Activated B cell treated with CpG ODN at 0.5 μM for 24 hours (primary cell): ENCODE measurements around the gene OPA1. TPM values are rescaled to one million over a fixed set of nuclear protein-coding genes. Genes with fewer than 3 reads are reported as not detected.

Experiments
- ATAC-seq: fragments of 200-7000 bp; cut with Tn5 transposase; one replicate; pipeline ENCODE4 v1.10.0; 2021; ENCODE audit warnings: low read depth, mild to moderate bottlenecking, moderate library complexity
- CTCF ChIA-PET: fragments of 350-600 bp; sonication (Branson Sonifier 250); formaldehyde crosslinking; loops from one replicate; lab custom pipeline; 2021; ENCODE audit warnings: antibody characterized with exemption; lab: Charles Lee
- POLR2A ChIA-PET: fragments of 350-600 bp; sonication (Branson Sonifier 250); formaldehyde crosslinking; loops from one replicate; lab custom pipeline; 2021; ENCODE audit warnings: antibody characterized with exemption; lab: Charles Lee
- DNase-seq: peaks from one replicate; pipeline ENCODE4 v3.0.0; 2022
- H3K27ac Mint-ChIP-seq: one replicate; pipeline ENCODE4 v1.8.0; 2020; ENCODE audit warnings: mixed read lengths
- H3K27me3 Mint-ChIP-seq: one replicate; pipeline ENCODE4 v1.8.0; 2021; ENCODE audit warnings: mixed read lengths
- H3K36me3 Mint-ChIP-seq: one replicate; pipeline ENCODE4 v1.8.0; 2021; ENCODE audit warnings: low read depth, mixed read lengths
- H3K4me1 Mint-ChIP-seq: one replicate; pipeline ENCODE4 v1.8.0; 2021; ENCODE audit warnings: mixed read lengths
- H3K4me3 Mint-ChIP-seq: one replicate; pipeline ENCODE4 v1.8.0; 2020; ENCODE audit warnings: mild to moderate bottlenecking, mixed read lengths
- H3K9me3 Mint-ChIP-seq: one replicate; pipeline ENCODE4 v1.8.0; 2020; ENCODE audit warnings: mixed read lengths
- intact Hi-C: fragments of 100-400 bp; cut with micrococcal nuclease; formaldehyde crosslinking; loops from one replicate; pipeline ENCODE4 v1.15.1; 2024
- total RNA-seq: library from RNA; stranded (reverse); gene quantifications from 2 replicates; pipeline ENCODE4 v1.2.3, GENCODE V29; 2022
- TF ChIP-seq, protein P1 (sequence below): fragments of 200-600 bp; IDR thresholded peaks from one replicate; pipeline ENCODE4 v1.8.0; 2022; ENCODE audit warnings: antibody characterized with exemption, mild to moderate bottlenecking

Gene OPA1
- total RNA-seq, 1 donor from 2014 or later, result 80.6 TPM

DNA sequence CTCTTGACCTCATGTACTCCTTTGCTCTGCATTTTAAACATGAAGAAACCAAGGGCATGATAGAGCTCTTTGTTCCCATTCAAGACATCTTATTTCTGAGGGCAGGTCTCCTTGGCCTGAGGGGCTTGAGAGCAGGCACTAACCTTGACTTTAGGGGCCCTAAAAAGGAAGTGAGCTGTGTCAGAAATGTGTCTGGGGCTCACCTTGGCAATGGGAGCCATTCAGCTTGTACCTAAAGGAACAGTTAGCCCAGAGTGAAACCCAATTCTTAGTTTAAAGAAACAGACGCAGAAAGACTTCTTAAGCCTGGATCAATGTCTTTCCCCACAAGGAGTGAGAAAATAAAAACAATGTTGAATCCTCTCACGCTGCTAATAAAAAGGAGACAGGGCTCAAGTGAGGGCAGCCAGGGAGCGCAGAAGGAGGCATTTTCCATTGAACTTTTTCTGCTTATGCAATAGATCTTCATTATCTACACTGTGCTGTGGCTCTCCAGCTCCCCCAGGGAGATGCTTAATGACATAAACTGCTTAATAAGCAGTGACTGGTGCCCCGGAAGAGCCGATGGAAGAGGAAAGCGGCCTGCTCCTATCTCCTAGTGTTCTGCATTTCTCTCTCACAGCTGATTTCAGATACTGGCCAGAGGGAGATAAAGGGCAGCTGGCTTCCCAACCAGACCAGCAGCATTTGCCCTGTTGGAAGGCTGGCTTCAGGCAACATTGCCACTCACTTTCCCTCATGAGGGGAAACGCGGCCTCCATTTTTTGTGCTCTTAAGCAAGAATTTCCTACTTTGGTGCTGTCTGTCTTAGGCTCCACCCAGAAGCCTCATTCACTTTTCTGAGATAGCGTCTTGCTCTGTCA is 152.0 kb downstream of the OPA1 start:
- DNase-seq, result no peak
- no peak overlapping the region for H3K27ac Mint-ChIP-seq
- H3K36me3 Mint-ChIP-seq, result no peaks in the 10 kb centered on the region
- H3K4me3 Mint-ChIP-seq, result no peak overlapping the region
- ChIA-PET POLR2A (no interaction called here), CTCF (interaction anchor here (1.1 kb wide), 1 partner anchor 571 kb away, joined by 3 read pairs; no protein-coding TSS in a partner anchor)
- intact Hi-C loops, result loop anchor here (5.0 kb wide), 1 partner anchor 53 kb away; no protein-coding TSS in a partner anchor
- TF ChIP-seq, protein P1, sequence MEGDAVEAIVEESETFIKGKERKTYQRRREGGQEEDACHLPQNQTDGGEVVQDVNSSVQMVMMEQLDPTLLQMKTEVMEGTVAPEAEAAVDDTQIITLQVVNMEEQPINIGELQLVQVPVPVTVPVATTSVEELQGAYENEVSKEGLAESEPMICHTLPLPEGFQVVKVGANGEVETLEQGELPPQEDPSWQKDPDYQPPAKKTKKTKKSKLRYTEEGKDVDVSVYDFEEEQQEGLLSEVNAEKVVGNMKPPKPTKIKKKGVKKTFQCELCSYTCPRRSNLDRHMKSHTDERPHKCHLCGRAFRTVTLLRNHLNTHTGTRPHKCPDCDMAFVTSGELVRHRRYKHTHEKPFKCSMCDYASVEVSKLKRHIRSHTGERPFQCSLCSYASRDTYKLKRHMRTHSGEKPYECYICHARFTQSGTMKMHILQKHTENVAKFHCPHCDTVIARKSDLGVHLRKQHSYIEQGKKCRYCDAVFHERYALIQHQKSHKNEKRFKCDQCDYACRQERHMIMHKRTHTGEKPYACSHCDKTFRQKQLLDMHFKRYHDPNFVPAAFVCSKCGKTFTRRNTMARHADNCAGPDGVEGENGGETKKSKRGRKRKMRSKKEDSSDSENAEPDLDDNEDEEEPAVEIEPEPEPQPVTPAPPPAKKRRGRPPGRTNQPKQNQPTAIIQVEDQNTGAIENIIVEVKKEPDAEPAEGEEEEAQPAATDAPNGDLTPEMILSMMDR, result no peak
- H3K27me3 Mint-ChIP-seq, result no peaks in the 10 kb centered on the region
- ATAC-seq, result no peak
- H3K9me3 Mint-ChIP-seq, result peaks cover 3% of the 10 kb centered on the region
- peaks cover 20% of the 10 kb centered on the region for H3K4me1 Mint-ChIP-seq

GRCh38 chr3:193746832-193747231 is 153.8 kb downstream of the OPA1 start:
- DNase-seq (no peak), ATAC-seq (no peak)
- TF ChIP-seq, protein P1, result no peak
- CTCF ChIA-PET, result no interaction called here
- Mint-ChIP-seq H3K27me3 (peaks cover under 1% of the 10 kb centered on the region), H3K9me3 (peaks cover 3% of the 10 kb centered on the region), H3K4me3 (no peak overlapping the region), H3K4me1 (peaks cover 20% of the 10 kb centered on the region), H3K27ac (no peak overlapping the region), H3K36me3 (no peaks in the 10 kb centered on the region)
- intact Hi-C loops, result no loop called here
- POLR2A ChIA-PET, result no interaction called here

Other genes with a start within 250 kb of the OPA1 start
- not detected in 2 replicates for gene ATP13A5, start 214.5 kb upstream of the OPA1 start, total RNA-seq
- gene ATP13A4, start 38.3 kb upstream of the OPA1 start, total RNA-seq, result 3.4 TPM in 2 replicates